SU-DHL-6 (cell line): ENCODE measurements around the gene ATCAY.
"Not testable (repeated sequence)": the region's sequence is repeated elsewhere in the genome, so short reads cannot be mapped to it uniquely, and the experiment has no call there.

Experiments
- H2AFZ ChIP-seq: fragments of 200-600 bp; sonication (generic); 2 replicates; pipeline ENCODE4 v1.6.1; 2014; ENCODE audit warnings: low read depth, mild to moderate bottlenecking, moderate library complexity, mixed read lengths, antibody characterized with exemption, low read length; ENCODE audit not compliant: severe bottlenecking
- H3F3A ChIP-seq: fragments of 200-600 bp; shearing (Covaris generic); 2 replicates; pipeline ENCODE4 v1.6.0; 2016; ENCODE audit warnings: antibody characterized with exemption, mild to moderate bottlenecking; ENCODE audit not compliant: insufficient read depth
- H3K27ac ChIP-seq: fragments of 200-600 bp; sonication (generic); 2 replicates; pipeline ENCODE4 v1.5.1; 2016; ENCODE audit warnings: low read depth, mild to moderate bottlenecking, low read length, moderate library complexity, mixed read lengths
- H3K27me3 ChIP-seq: fragments of 200-600 bp; sonication (generic), shearing (Covaris generic); 2 replicates; pipeline ENCODE4 v1.6.0; 2014; ENCODE audit warnings: mild to moderate bottlenecking, low read length
- H3K36me3 ChIP-seq: fragments of 200-600 bp; sonication (generic); 2 replicates; pipeline ENCODE4 v1.6.1; 2014; ENCODE audit warnings: mild to moderate bottlenecking, low read length, mixed read lengths
- H3K4me2 ChIP-seq: fragments of 300-600, 200-600 bp; shearing (Covaris generic), sonication (generic); 2 replicates; pipeline ENCODE4 v1.6.0; 2014; ENCODE audit warnings: low read length, low read depth, mild to moderate bottlenecking; ENCODE audit not compliant: poor library complexity, severe bottlenecking
- H3K4me3 ChIP-seq: fragments of 200-600 bp; sonication (generic); 2 replicates; pipeline ENCODE4 v1.5.1; 2014; ENCODE audit warnings: antibody characterized with exemption, low read length, mild to moderate bottlenecking, mixed read lengths; ENCODE audit not compliant: insufficient read depth, poor library complexity, severe bottlenecking
- H3K79me2 ChIP-seq: fragments of 200-600 bp; sonication (generic); 2 replicates; pipeline ENCODE4 v1.6.1; 2014; ENCODE audit warnings: mild to moderate bottlenecking, low read length, moderate library complexity; ENCODE audit not compliant: insufficient read depth
- H3K9ac ChIP-seq: fragments of 200-600 bp; sonication (generic); 2 replicates; pipeline ENCODE4 v1.7.0; 2014; ENCODE audit warnings: mild to moderate bottlenecking, low read length
- H3K9me2 ChIP-seq: fragments of 200-600 bp; sonication (generic); replicated peaks from 2 replicates; pipeline ENCODE4 v1.6.1; 2014; ENCODE audit warnings: low read length; ENCODE audit not compliant: insufficient read depth
- H3K9me3 ChIP-seq: fragments of 200-600 bp; sonication (generic); 2 replicates; pipeline ENCODE4 v1.6.1; 2014; ENCODE audit warnings: low read length, mixed read lengths; ENCODE audit not compliant: insufficient read depth
- H4K20me1 ChIP-seq: fragments of 200-600 bp; sonication (generic); 2 replicates; pipeline ENCODE4 v1.6.1; 2014; ENCODE audit warnings: low read depth, mild to moderate bottlenecking, antibody characterized with exemption, low read length, moderate library complexity, mixed read lengths
- CTCF ChIP-seq: fragments of 200-600 bp; sonication (generic); IDR thresholded peaks from one replicate; pipeline ENCODE4 v1.5.1; 2017; ENCODE audit warnings: antibody characterized with exemption, mild to moderate bottlenecking, low read length, moderate library complexity; ENCODE audit not compliant: insufficient read depth, poor library complexity, severe bottlenecking
- EZH2phosphoT487 ChIP-seq: fragments of 200-600 bp; sonication (generic), shearing (Covaris generic); conservative IDR thresholded peaks from 2 replicates; pipeline ENCODE4 v1.6.1; 2018; ENCODE audit warnings: mild to moderate bottlenecking, antibody characterized with exemption, low read length, moderate library complexity, mixed read lengths

The ATCAY gene

GRCh38 chr19:3950871-3951861 is 70.7 kb downstream of the ATCAY start:
- Histone ChIP-seq H3K27ac (no peak overlapping the region), H3K27me3 (no peaks in the 10 kb centered on the region), H3K79me2 (no peaks in the 10 kb centered on the region), H3K9ac (no peak overlapping the region), H2AFZ (no peak overlapping the region), H3K36me3 (no peaks in the 10 kb centered on the region), H4K20me1 (no peaks in the 10 kb centered on the region), H3F3A (no peaks in the 10 kb centered on the region), H3K4me3 (no peak overlapping the region), H3K9me3 (no peaks in the 10 kb centered on the region), H3K4me2 (no peak overlapping the region), H3K9me2 (no peaks in the 10 kb centered on the region)
- no peak for TF ChIP-seq EZH2phosphoT487
- TF ChIP-seq CTCF = no peak

- H3K27ac ChIP-seq, H3K9me3 ChIP-seq, H3K4me2 ChIP-seq: not testable (repeated sequence)
Observed at GRCh38 chr19:3952755-3953276, 72.3 kb downstream of the ATCAY start.

GRCh38 chr19:3954107-3954506 is 73.6 kb downstream of the ATCAY start:
- Histone ChIP-seq H3K27ac (no peak overlapping the region), H2AFZ (no peak overlapping the region), H3K4me3 (no peak overlapping the region), H3K79me2 (no peaks in the 10 kb centered on the region), H4K20me1 (no peaks in the 10 kb centered on the region), H3K9me2 (no peaks in the 10 kb centered on the region), H3K9ac (no peak overlapping the region), H3K27me3 (no peaks in the 10 kb centered on the region), H3K4me2 (no peak overlapping the region), H3K9me3 (no peaks in the 10 kb centered on the region), H3K36me3 (no peaks in the 10 kb centered on the region), H3F3A (no peaks in the 10 kb centered on the region)
- no peak for TF ChIP-seq CTCF
- TF ChIP-seq EZH2phosphoT487 = no peak

More at GRCh38 chr19:3952755-3953276, 72.3 kb downstream of the ATCAY start:
- H3K79me2 ChIP-seq, H3K4me3 ChIP-seq, H3K36me3 ChIP-seq, H3K9ac ChIP-seq, H3K9me2 ChIP-seq, H2AFZ ChIP-seq, H3F3A ChIP-seq, H3K27me3 ChIP-seq, H4K20me1 ChIP-seq: not testable (repeated sequence)

GRCh38 chr19:3955276-3955675 is 74.8 kb downstream of the ATCAY start:
- not testable (repeated sequence) for H3K27ac ChIP-seq, H3K4me3 ChIP-seq, H3K36me3 ChIP-seq, H2AFZ ChIP-seq, H3K79me2 ChIP-seq, H3K4me2 ChIP-seq, H3K9me3 ChIP-seq, H4K20me1 ChIP-seq, H3F3A ChIP-seq, H3K27me3 ChIP-seq, H3K9me2 ChIP-seq, H3K9ac ChIP-seq
